K562 (cell line): ENCODE data around the gene DAPK2. TPM values are rescaled to one million over a fixed set of nuclear protein-coding genes. Genes with fewer than 3 reads are reported as not detected.
A peak's percentile ranks its signal among the peaks of the same experiment; 100 is the strongest.

Source experiments
- BCOR ChIP-seq: fragments of 450-650 bp; IDR thresholded peaks from 2 replicates; pipeline ENCODE4 v1.6.1; 2016
- CEBPB ChIP-seq: fragments of 450-650 bp; IDR thresholded peaks from 2 replicates; pipeline ENCODE4 v1.6.1; 2016; ENCODE audit warnings: missing genetic modification characterization, missing compliant biosample characterization
- E2F3 ChIP-seq: fragments of 250-450 bp; sonication (Bioruptor Pico); IDR thresholded peaks from 2 replicates; pipeline ENCODE4 v1.4.0; 2020; ENCODE audit warnings: mild to moderate bottlenecking
- ESRRA ChIP-seq: fragments of 450-650 bp; IDR thresholded peaks from 2 replicates; pipeline ENCODE4 v1.6.1; 2014; ENCODE audit warnings: low read depth, mild to moderate bottlenecking, moderate library complexity, borderline replicate concordance
- HIVEP1 ChIP-seq: fragments of 250-450 bp; sonication (Bioruptor Pico); IDR thresholded peaks from 2 replicates; pipeline ENCODE4 v1.4.0; 2020; ENCODE audit warnings: mild to moderate bottlenecking
- MAFK ChIP-seq: IDR thresholded peaks from 2 replicates; pipeline ENCODE4 v1.6.1; 2011; ENCODE audit warnings: low read length, improper control_type of control experiment
- MCM7 ChIP-seq, 2 experiments: fragments of 450-650 bp; IDR thresholded peaks; 2 replicates each; pipeline ENCODE4 v1.6.1; 2016 to 2018
- PHB2 ChIP-seq: fragments of 450-650 bp; IDR thresholded peaks from 2 replicates; pipeline ENCODE4 v1.6.1; 2017; ENCODE audit warnings: low read depth
- RBM22 ChIP-seq: fragments of 200-400 bp; formaldehyde crosslinking; IDR thresholded peaks from 2 replicates; pipeline ENCODE4 v1.6.1; 2018; ENCODE audit warnings: low read length, low read depth; ENCODE audit not compliant: poor library complexity, severe bottlenecking
- SRSF7 ChIP-seq: fragments of 200-400 bp; formaldehyde crosslinking; optimal IDR thresholded peaks from 2 replicates; pipeline ENCODE3; 2017; ENCODE audit warnings: mild to moderate bottlenecking, low read depth, low read length
- ZNF174 ChIP-seq: fragments of 250-450 bp; sonication (Bioruptor Pico); IDR thresholded peaks from 2 replicates; pipeline ENCODE4 v1.4.0; 2020; ENCODE audit warnings: mild to moderate bottlenecking
- ZNF197 ChIP-seq: fragments of 200-800 bp; sonication (Bioruptor generic); IDR thresholded peaks from 2 replicates; pipeline ENCODE4 v1.6.1; 2016; ENCODE audit warnings: low read depth, missing genetic modification characterization, missing compliant biosample characterization
- polyA plus RNA-seq, 8 experiments: library from polyadenylated mRNA; depleted of rRNA in 4 of 8; stranded (reverse) in 5 of 8; unstranded in 3 of 8; fragments of >200 nt; fragmentation: Nextera tagmentation in 2 of 8; fragmentation: Illumina TruSeq in 1 of 8; extraction: Ambion mirVana in 2 of 8; extraction: Trizol in 1 of 8; gene quantifications; 2 replicates each; pipeline versions ENCODE4 v1.2.1 to v1.2.3, GENCODE V29; 2011 to 2014; ENCODE audit warnings: inconsistent platforms in 1 of 8, missing spikeins in 1 of 8
- total RNA-seq, 7 experiments: library from RNA; depleted of rRNA in 6 of 7; stranded (reverse); fragments of >200 nt in 6 of 7; fragmentation: Illumina TruSeq in 2 of 7; extraction: Trizol in 2 of 7; gene quantifications; 2 replicates each; pipeline versions ENCODE4 v1.2.1 to v1.2.3, GENCODE V29; 2011 to 2021; ENCODE audit warnings: low replicate concordance in 1 of 7
- TF ChIP-seq, protein P1 (sequence below), 2 experiments: IDR thresholded peaks; 2 replicates each; pipeline ENCODE4 v1.6.1; 2012; ENCODE audit warnings: improper control_type of control experiment in 2 of 2, low read depth in 2 of 2, low read length in 2 of 2, borderline replicate concordance in 1 of 2
- TF ChIP-seq, protein P2 (sequence below): sonication (generic); formaldehyde crosslinking; IDR thresholded peaks from 2 replicates; pipeline ENCODE4 v1.8.1; 2023; ENCODE audit warnings: mild to moderate bottlenecking, missing genetic modification reagents
- TF ChIP-seq, protein P3 (sequence below), 2 experiments: fragments of 250-450 bp in 1 of 2; fragments of 450-650 bp in 1 of 2; sonication (Bioruptor Pico) in 1 of 2; IDR thresholded peaks; 2 replicates each; pipeline versions ENCODE4 v1.6.1 to v1.8.0; 2016 to 2021; ENCODE audit warnings: mild to moderate bottlenecking in 2 of 2, moderate library complexity in 2 of 2, missing compliant biosample characterization in 1 of 2, missing genetic modification characterization in 1 of 2
- TF ChIP-seq, protein P4 (sequence below): IDR thresholded peaks from 3 replicates; pipeline ENCODE4 v1.6.1; 2011; ENCODE audit warnings: borderline replicate concordance, mild to moderate bottlenecking; ENCODE audit not compliant: insufficient read length, insufficient read depth
- TF ChIP-seq, protein P5 (sequence below): fragments of 450-650 bp; formaldehyde crosslinking; IDR thresholded peaks from 2 replicates; pipeline ENCODE4 v1.4.0; 2020; ENCODE audit warnings: mild to moderate bottlenecking, mixed read lengths
- TF ChIP-seq, protein P6 (sequence below): fragments of 250-450 bp; sonication (Bioruptor Pico); IDR thresholded peaks from 2 replicates; pipeline ENCODE4 v1.9.0; 2021; ENCODE audit warnings: mild to moderate bottlenecking
- TF ChIP-seq, protein P7 (sequence below): fragments of 200-800 bp; sonication (Bioruptor generic); IDR thresholded peaks from 2 replicates; pipeline ENCODE4 v1.6.1; 2017; ENCODE audit warnings: missing genetic modification characterization, missing compliant biosample characterization

Gene DAPK2
- total and polyA plus RNA-seq, 9 of the 15 experiments (the other 6 are each of a cell fraction or from before 2014, with no cell fraction given) = 0.14 to 5.2 (median 2.2) TPM

DNA sequence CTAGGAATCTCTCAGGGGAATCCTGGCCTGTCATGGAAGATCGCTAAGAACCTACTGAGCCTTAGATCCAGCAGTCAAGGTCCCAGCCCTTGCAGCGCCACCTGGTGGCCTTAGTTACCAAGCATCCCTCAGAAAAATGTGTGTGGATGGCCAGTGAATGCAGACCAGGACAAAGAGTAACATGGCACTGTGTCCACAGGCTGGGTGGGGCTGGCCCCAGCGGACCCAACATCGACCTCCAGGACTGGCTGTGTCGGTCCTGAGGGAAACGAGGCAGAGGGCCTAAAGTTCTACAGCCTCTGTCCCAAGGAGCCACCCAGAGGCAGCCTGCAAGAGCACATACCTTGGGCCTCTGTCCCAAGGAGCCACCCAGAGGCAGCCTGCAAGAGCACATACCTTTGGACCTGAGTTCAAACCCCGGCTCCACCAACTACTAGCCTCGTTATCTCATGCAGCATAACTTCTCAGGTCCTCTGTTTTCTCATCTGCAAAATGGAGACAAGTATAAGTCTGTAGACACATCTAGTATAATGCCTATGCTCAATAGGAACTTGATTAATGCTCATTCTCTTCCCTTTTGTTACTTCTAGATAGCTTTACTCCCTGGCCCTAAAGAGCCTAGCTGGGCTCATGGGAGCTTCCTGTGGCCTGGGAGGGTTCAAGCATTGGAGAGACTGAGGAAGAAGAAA, 155.1 kb downstream of the DAPK2 start (continued):
- TF ChIP-seq, protein P1, sequence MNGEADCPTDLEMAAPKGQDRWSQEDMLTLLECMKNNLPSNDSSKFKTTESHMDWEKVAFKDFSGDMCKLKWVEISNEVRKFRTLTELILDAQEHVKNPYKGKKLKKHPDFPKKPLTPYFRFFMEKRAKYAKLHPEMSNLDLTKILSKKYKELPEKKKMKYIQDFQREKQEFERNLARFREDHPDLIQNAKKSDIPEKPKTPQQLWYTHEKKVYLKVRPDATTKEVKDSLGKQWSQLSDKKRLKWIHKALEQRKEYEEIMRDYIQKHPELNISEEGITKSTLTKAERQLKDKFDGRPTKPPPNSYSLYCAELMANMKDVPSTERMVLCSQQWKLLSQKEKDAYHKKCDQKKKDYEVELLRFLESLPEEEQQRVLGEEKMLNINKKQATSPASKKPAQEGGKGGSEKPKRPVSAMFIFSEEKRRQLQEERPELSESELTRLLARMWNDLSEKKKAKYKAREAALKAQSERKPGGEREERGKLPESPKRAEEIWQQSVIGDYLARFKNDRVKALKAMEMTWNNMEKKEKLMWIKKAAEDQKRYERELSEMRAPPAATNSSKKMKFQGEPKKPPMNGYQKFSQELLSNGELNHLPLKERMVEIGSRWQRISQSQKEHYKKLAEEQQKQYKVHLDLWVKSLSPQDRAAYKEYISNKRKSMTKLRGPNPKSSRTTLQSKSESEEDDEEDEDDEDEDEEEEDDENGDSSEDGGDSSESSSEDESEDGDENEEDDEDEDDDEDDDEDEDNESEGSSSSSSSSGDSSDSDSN (IDR thresholded peaks at IDR 0.05; ENCODE audit: borderline replicate concordance in 1 of 2, low read depth in 2 of 2, low read length in 2 of 2) = 0 out of 4 replicates have a peak, but pooled peaks of 1 of the 2 experiments have one; percentile 59
- TF ChIP-seq HIVEP1 (CRISPR knock-in tag) (no peak), SRSF7 (no peak), PHB2 (no peak), BCOR (no peak; the same call in none of the 2 replicates), CEBPB (no peak), ZNF174 (no peak), E2F3 (CRISPR knock-in tag) (no peak), ZNF197 (no peak), MAFK (no peak), MCM7 (IDR thresholded peaks at IDR 0.05) (no peak), RBM22 (no peak), ESRRA (no peak)
- TF ChIP-seq, protein P2, sequence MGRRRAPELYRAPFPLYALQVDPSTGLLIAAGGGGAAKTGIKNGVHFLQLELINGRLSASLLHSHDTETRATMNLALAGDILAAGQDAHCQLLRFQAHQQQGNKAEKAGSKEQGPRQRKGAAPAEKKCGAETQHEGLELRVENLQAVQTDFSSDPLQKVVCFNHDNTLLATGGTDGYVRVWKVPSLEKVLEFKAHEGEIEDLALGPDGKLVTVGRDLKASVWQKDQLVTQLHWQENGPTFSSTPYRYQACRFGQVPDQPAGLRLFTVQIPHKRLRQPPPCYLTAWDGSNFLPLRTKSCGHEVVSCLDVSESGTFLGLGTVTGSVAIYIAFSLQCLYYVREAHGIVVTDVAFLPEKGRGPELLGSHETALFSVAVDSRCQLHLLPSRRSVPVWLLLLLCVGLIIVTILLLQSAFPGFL (CRISPR knock-in tag) = no peak
- TF ChIP-seq, protein P3, sequence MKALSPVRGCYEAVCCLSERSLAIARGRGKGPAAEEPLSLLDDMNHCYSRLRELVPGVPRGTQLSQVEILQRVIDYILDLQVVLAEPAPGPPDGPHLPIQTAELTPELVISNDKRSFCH (CRISPR knock-in tag; IDR thresholded peaks at IDR 0.05) = no peak
- TF ChIP-seq, protein P3 (tag; IDR thresholded peaks at IDR 0.05) = peak; percentile 49; the same call in 1 of the 2 replicates
- TF ChIP-seq, protein P4, sequence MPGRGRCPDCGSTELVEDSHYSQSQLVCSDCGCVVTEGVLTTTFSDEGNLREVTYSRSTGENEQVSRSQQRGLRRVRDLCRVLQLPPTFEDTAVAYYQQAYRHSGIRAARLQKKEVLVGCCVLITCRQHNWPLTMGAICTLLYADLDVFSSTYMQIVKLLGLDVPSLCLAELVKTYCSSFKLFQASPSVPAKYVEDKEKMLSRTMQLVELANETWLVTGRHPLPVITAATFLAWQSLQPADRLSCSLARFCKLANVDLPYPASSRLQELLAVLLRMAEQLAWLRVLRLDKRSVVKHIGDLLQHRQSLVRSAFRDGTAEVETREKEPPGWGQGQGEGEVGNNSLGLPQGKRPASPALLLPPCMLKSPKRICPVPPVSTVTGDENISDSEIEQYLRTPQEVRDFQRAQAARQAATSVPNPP = no peak
- TF ChIP-seq, protein P5, sequence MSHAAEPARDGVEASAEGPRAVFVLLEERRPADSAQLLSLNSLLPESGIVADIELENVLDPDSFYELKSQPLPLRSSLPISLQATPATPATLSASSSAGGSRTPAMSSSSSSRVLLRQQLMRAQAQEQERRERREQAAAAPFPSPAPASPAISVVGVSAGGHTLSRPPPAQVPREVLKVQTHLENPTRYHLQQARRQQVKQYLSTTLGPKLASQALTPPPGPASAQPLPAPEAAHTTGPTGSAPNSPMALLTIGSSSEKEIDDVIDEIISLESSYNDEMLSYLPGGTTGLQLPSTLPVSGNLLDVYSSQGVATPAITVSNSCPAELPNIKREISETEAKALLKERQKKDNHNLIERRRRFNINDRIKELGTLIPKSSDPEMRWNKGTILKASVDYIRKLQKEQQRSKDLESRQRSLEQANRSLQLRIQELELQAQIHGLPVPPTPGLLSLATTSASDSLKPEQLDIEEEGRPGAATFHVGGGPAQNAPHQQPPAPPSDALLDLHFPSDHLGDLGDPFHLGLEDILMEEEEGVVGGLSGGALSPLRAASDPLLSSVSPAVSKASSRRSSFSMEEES = no peak
- TF ChIP-seq, protein P6, sequence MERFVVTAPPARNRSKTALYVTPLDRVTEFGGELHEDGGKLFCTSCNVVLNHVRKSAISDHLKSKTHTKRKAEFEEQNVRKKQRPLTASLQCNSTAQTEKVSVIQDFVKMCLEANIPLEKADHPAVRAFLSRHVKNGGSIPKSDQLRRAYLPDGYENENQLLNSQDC (CRISPR knock-in tag) = no peak
- TF ChIP-seq, protein P7, sequence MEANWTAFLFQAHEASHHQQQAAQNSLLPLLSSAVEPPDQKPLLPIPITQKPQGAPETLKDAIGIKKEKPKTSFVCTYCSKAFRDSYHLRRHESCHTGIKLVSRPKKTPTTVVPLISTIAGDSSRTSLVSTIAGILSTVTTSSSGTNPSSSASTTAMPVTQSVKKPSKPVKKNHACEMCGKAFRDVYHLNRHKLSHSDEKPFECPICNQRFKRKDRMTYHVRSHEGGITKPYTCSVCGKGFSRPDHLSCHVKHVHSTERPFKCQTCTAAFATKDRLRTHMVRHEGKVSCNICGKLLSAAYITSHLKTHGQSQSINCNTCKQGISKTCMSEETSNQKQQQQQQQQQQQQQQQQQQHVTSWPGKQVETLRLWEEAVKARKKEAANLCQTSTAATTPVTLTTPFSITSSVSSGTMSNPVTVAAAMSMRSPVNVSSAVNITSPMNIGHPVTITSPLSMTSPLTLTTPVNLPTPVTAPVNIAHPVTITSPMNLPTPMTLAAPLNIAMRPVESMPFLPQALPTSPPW (CRISPR knock-in tag) = no peak; the same call in 1 of the 2 replicates
